ENCODE measurements around the gene PDZD7. TPM values are rescaled to one million over a fixed set of nuclear protein-coding genes. Genes with fewer than 3 reads are reported as not detected.

The PDZD7 gene
- total and polyA plus RNA-seq, 4 donors: 0.06 to 0.09 (median 0.07) TPM; not detected in 1

DNA sequence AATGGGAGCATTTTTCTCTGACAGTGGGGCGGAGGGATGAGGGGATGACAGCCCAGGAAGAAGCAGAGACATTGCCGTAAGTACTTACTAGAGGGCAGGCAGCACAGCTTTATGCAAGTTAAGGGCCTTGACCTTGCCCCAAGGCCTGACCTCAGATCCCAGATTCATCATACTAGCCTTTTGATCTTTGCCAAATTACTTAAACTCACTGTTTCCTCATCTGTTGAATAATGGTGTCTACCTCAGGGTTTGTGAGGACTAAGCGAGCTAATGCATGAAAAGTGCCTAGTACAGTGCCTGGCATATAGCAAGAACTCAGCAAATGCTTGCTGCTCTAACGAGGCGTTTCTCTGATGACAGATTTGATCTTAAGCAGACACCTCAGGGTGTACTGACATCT is 65.1 kb downstream of the PDZD7 start:
- 72% methylated on average over 5 of the region's 5 CpGs for WGBS
- Histone ChIP-seq H3K4me3 (ENCODE audit: low read depth in 1 of 3, low read length in 3 of 3) (no peak overlapping the region), H3K9me3 (ENCODE audit: control insufficient read depth in 4 of 4, low read length in 3 of 4) (no peaks in the 10 kb centered on the region), H3K36me3 (ENCODE audit: control insufficient read depth in 4 of 4, insufficient read depth in 3 of 4, low read depth in 1 of 4, low read length in 3 of 4) (peaks cover 0 to 10% (median 5%) of the 10 kb centered on the region in 4 donors), H3K27me3 (ENCODE audit: control insufficient read depth in 4 of 4, insufficient read depth in 4 of 4, low read length in 3 of 4) (no peaks in the 10 kb centered on the region), H3K9ac (ENCODE audit: low read depth in 1 of 2, low read length in 2 of 2) (no peak overlapping the region), H3K27ac (ENCODE audit: low read depth in 1 of 2, low read length in 2 of 2) (no peak overlapping the region), H3K4me1 (ENCODE audit: control insufficient read depth in 4 of 4, insufficient read depth in 4 of 4, low read length in 3 of 4) (peaks cover 5 to 38% (median 24%) of the 10 kb centered on the region in 4 donors)
- DNase-seq (ENCODE audit: low spot score): no peak
- TF ChIP-seq TAF1 (conservative IDR thresholded peaks at IDR 0.05) (no peak), JUND (IDR thresholded peaks at IDR 0.05) (no peak), NR2F2 (IDR thresholded peaks at IDR 0.05) (no peak), YY1 (IDR thresholded peaks at IDR 0.05) (no peak), HNF4A (conservative IDR thresholded peaks at IDR 0.05) (no peak), RAD21 (IDR thresholded peaks at IDR 0.05) (no peak), FOXA1 (IDR thresholded peaks at IDR 0.05) (no peak)
- TF ChIP-seq, protein P1, sequence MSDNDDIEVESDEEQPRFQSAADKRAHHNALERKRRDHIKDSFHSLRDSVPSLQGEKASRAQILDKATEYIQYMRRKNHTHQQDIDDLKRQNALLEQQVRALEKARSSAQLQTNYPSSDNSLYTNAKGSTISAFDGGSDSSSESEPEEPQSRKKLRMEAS (IDR thresholded peaks at IDR 0.05): no peak

DNA sequence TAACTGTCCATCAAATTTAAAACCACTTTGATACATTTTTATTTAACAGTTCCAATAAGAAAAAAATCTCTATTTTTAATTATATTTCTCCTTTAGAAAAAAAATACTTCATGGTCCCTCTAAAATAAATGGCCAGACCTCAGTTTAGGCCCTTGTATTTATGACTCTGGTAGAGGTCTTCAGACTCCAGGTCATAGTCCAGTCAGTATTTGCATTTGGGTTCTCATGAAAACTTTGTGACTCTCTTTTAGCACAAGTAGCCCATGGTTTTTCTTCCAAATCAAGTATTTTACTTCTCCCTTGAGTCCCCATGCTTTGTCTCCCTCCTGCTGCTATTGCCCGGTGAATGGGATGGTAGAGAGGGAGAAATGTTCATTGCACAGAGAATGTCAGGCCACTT is 67.1 kb downstream of the PDZD7 start:
- Histone ChIP-seq H3K36me3 (ENCODE audit: control insufficient read depth in 4 of 4, insufficient read depth in 3 of 4, low read depth in 1 of 4, low read length in 3 of 4) (peaks cover 0 to 25% (median 18%) of the 10 kb centered on the region in 4 donors), H3K9me3 (ENCODE audit: control insufficient read depth in 4 of 4, low read length in 3 of 4) (no peaks in the 10 kb centered on the region), H3K4me3 (ENCODE audit: low read depth in 1 of 3, low read length in 3 of 3) (no peak overlapping the region), H3K9ac (ENCODE audit: low read depth in 1 of 2, low read length in 2 of 2) (no peak overlapping the region), H3K27ac (ENCODE audit: low read depth in 1 of 2, low read length in 2 of 2) (no peak overlapping the region), H3K4me1 (ENCODE audit: control insufficient read depth in 4 of 4, insufficient read depth in 4 of 4, low read length in 3 of 4) (peaks cover 4 to 22% (median 15%) of the 10 kb centered on the region in 4 donors), H3K27me3 (ENCODE audit: control insufficient read depth in 4 of 4, insufficient read depth in 4 of 4, low read length in 3 of 4) (no peaks in the 10 kb centered on the region)
- WGBS: 76% methylated on average over 1 of the region's 1 CpG
- TF ChIP-seq FOXA1 (IDR thresholded peaks at IDR 0.05) (no peak), EGR1 (IDR thresholded peaks at IDR 0.05; ENCODE audit: low read depth in 2 of 2) (no peak), HNF4A (conservative IDR thresholded peaks at IDR 0.05) (peak; percentile 75 to 91), SP1 (IDR thresholded peaks at IDR 0.05) (peak; percentile 15), NR2F2 (IDR thresholded peaks at IDR 0.05) (no peak), JUND (IDR thresholded peaks at IDR 0.05) (no peak), RAD21 (IDR thresholded peaks at IDR 0.05) (no peak), FOXA2 (IDR thresholded peaks at IDR 0.05) (no peak), YY1 (IDR thresholded peaks at IDR 0.05) (no peak), GABPA (IDR thresholded peaks at IDR 0.05 in 1 of 2, conservative IDR thresholded peaks at IDR 0.05 in 1 of 2) (no peak)
- TF ChIP-seq, protein P1 (IDR thresholded peaks at IDR 0.05): no peak
- TF ChIP-seq, protein P2, sequence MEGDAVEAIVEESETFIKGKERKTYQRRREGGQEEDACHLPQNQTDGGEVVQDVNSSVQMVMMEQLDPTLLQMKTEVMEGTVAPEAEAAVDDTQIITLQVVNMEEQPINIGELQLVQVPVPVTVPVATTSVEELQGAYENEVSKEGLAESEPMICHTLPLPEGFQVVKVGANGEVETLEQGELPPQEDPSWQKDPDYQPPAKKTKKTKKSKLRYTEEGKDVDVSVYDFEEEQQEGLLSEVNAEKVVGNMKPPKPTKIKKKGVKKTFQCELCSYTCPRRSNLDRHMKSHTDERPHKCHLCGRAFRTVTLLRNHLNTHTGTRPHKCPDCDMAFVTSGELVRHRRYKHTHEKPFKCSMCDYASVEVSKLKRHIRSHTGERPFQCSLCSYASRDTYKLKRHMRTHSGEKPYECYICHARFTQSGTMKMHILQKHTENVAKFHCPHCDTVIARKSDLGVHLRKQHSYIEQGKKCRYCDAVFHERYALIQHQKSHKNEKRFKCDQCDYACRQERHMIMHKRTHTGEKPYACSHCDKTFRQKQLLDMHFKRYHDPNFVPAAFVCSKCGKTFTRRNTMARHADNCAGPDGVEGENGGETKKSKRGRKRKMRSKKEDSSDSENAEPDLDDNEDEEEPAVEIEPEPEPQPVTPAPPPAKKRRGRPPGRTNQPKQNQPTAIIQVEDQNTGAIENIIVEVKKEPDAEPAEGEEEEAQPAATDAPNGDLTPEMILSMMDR (IDR thresholded peaks at IDR 0.05; ENCODE audit: low read depth, low read length, missing input control): no peak
- DNase-seq (ENCODE audit: low spot score): no peak

DNA sequence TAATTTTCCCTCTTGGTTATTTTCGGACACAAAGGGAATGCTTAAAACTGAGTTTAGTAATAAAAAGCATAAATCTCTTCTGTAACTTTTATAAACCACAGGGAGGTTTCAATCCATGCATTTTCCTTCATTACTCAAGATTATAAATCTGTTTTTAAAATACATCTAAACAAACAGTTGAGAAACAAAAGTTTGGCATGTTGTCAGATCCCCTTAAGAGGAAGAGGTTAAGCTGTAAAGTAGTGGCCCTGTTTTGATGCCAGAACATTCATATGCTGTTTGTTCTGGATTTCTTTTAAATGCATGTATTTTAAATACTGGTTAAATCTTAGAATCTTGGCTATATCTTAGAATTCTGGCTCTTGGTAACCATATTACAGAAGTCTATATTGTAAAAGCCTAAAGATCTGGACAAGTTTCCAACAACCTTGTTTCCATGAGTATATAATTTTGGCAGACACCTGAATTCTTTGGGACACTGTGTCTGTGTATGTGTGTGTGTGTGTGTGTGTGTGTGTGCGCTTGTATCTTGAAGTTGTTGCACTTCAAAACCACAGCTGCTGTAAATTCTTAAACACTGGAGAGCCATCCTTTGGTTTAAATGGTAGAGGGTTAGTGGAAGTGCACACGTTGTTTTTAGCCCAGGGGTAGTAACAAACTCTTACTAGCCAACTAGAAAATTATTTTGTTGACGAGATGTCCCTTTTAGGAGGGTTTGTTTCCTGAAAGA is 68.4 kb downstream of the PDZD7 start:
- Histone ChIP-seq H3K4me3 (ENCODE audit: low read depth in 1 of 3, low read length in 3 of 3) (no peak overlapping the region), H3K9ac (ENCODE audit: low read depth in 1 of 2, low read length in 2 of 2) (no peak overlapping the region), H3K27me3 (ENCODE audit: control insufficient read depth in 4 of 4, insufficient read depth in 4 of 4, low read length in 3 of 4) (no peaks in the 10 kb centered on the region), H3K4me1 (ENCODE audit: control insufficient read depth in 4 of 4, insufficient read depth in 4 of 4, low read length in 3 of 4) (peaks cover 0 to 13% (median 7%) of the 10 kb centered on the region in 4 donors), H3K27ac (ENCODE audit: low read depth in 1 of 2, low read length in 2 of 2) (no peak overlapping the region), H3K36me3 (ENCODE audit: control insufficient read depth in 4 of 4, insufficient read depth in 3 of 4, low read depth in 1 of 4, low read length in 3 of 4) (peaks cover under 1 to 37% (median 26%) of the 10 kb centered on the region in 4 donors), H3K9me3 (ENCODE audit: control insufficient read depth in 4 of 4, low read length in 3 of 4) (no peaks in the 10 kb centered on the region)
- 79% methylated on average over 4 of the region's 4 CpGs for WGBS
- TF ChIP-seq, protein P2 (IDR thresholded peaks at IDR 0.05; ENCODE audit: low read depth, low read length, missing input control): no peak
- no peak for TF ChIP-seq SP1 (IDR thresholded peaks at IDR 0.05)
- TF ChIP-seq RAD21 (IDR thresholded peaks at IDR 0.05): no peak
- no peak for TF ChIP-seq HNF4A (conservative IDR thresholded peaks at IDR 0.05)
- TF ChIP-seq, protein P3, sequence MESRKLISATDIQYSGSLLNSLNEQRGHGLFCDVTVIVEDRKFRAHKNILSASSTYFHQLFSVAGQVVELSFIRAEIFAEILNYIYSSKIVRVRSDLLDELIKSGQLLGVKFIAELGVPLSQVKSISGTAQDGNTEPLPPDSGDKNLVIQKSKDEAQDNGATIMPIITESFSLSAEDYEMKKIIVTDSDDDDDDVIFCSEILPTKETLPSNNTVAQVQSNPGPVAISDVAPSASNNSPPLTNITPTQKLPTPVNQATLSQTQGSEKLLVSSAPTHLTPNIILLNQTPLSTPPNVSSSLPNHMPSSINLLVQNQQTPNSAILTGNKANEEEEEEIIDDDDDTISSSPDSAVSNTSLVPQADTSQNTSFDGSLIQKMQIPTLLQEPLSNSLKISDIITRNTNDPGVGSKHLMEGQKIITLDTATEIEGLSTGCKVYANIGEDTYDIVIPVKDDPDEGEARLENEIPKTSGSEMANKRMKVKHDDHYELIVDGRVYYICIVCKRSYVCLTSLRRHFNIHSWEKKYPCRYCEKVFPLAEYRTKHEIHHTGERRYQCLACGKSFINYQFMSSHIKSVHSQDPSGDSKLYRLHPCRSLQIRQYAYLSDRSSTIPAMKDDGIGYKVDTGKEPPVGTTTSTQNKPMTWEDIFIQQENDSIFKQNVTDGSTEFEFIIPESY (IDR thresholded peaks at IDR 0.05): no peak
- TF ChIP-seq EGR1 (IDR thresholded peaks at IDR 0.05; ENCODE audit: low read depth in 2 of 2): no peak
- TF ChIP-seq, protein P4, sequence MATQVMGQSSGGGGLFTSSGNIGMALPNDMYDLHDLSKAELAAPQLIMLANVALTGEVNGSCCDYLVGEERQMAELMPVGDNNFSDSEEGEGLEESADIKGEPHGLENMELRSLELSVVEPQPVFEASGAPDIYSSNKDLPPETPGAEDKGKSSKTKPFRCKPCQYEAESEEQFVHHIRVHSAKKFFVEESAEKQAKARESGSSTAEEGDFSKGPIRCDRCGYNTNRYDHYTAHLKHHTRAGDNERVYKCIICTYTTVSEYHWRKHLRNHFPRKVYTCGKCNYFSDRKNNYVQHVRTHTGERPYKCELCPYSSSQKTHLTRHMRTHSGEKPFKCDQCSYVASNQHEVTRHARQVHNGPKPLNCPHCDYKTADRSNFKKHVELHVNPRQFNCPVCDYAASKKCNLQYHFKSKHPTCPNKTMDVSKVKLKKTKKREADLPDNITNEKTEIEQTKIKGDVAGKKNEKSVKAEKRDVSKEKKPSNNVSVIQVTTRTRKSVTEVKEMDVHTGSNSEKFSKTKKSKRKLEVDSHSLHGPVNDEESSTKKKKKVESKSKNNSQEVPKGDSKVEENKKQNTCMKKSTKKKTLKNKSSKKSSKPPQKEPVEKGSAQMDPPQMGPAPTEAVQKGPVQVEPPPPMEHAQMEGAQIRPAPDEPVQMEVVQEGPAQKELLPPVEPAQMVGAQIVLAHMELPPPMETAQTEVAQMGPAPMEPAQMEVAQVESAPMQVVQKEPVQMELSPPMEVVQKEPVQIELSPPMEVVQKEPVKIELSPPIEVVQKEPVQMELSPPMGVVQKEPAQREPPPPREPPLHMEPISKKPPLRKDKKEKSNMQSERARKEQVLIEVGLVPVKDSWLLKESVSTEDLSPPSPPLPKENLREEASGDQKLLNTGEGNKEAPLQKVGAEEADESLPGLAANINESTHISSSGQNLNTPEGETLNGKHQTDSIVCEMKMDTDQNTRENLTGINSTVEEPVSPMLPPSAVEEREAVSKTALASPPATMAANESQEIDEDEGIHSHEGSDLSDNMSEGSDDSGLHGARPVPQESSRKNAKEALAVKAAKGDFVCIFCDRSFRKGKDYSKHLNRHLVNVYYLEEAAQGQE (IDR thresholded peaks at IDR 0.05): no peak
- TF ChIP-seq JUND (IDR thresholded peaks at IDR 0.05): no peak
- TF ChIP-seq GABPA (IDR thresholded peaks at IDR 0.05 in 1 of 2, conservative IDR thresholded peaks at IDR 0.05 in 1 of 2): no peak
- DNase-seq (ENCODE audit: low spot score): no peak
